Neural cell (in vitro differentiated cells): ENCODE data around the gene CCN5.

ENCODE experiments used
- CTCF ChIP-seq: fragments of 450-650 bp; IDR thresholded peaks from 2 replicates; pipeline ENCODE4 v1.5.1; 2014; ENCODE audit warnings: antibody characterized with exemption, mild to moderate bottlenecking, moderate library complexity; ENCODE audit not compliant: poor library complexity, severe bottlenecking
- EP300 ChIP-seq: fragments of 450-650 bp; conservative IDR thresholded peaks from 2 replicates; pipeline ENCODE4 v1.6.1; 2014; ENCODE audit warnings: antibody characterized with exemption, mild to moderate bottlenecking, moderate library complexity; ENCODE audit not compliant: poor library complexity, severe bottlenecking
- EZH2 ChIP-seq: fragments of 200-600, 300-800 bp; shearing (Covaris generic), sonication (generic); IDR thresholded peaks from 2 replicates; pipeline ENCODE4 v1.6.1; 2014; ENCODE audit warnings: antibody characterized with exemption, low read length, borderline replicate concordance, mild to moderate bottlenecking; ENCODE audit not compliant: insufficient read depth, poor library complexity, severe bottlenecking
- MXI1 ChIP-seq: fragments of 450-650 bp; conservative IDR thresholded peaks from 2 replicates; pipeline ENCODE4 v1.6.1; 2014; ENCODE audit warnings: antibody characterized with exemption, mild to moderate bottlenecking; ENCODE audit not compliant: poor library complexity, severe bottlenecking
- POLR2AphosphoS5 ChIP-seq: IDR thresholded peaks from 2 replicates; pipeline ENCODE4 v1.6.1; 2012
- RAD21 ChIP-seq: fragments of 450-650 bp; conservative IDR thresholded peaks from 2 replicates; pipeline ENCODE4 v1.6.1; 2014; ENCODE audit warnings: antibody characterized with exemption, mild to moderate bottlenecking, moderate library complexity
- REST ChIP-seq: IDR thresholded peaks from 2 replicates; pipeline ENCODE4 v1.6.1; 2012; ENCODE audit warnings: borderline replicate concordance
- SMC3 ChIP-seq: fragments of 450-650 bp; conservative IDR thresholded peaks from 2 replicates; pipeline ENCODE4 v1.6.1; 2014; ENCODE audit warnings: antibody characterized with exemption, mild to moderate bottlenecking, moderate library complexity; ENCODE audit not compliant: poor library complexity

GRCh38 chr20:44761423-44761822 lies 46.3 kb downstream of the CCN5 start:
- TF ChIP-seq POLR2AphosphoS5, result no peak
- no peak for TF ChIP-seq CTCF
- TF ChIP-seq EZH2, result no peak
- TF ChIP-seq REST, result no peak
- no peak for TF ChIP-seq RAD21
- TF ChIP-seq MXI1, result no peak
- TF ChIP-seq EP300, result no peak
- no peak for TF ChIP-seq SMC3
